ENCODE measurements around the gene KCTD3.
A peak's percentile ranks its signal among the peaks of the same experiment; 100 is the strongest.

Gene KCTD3

DNA sequence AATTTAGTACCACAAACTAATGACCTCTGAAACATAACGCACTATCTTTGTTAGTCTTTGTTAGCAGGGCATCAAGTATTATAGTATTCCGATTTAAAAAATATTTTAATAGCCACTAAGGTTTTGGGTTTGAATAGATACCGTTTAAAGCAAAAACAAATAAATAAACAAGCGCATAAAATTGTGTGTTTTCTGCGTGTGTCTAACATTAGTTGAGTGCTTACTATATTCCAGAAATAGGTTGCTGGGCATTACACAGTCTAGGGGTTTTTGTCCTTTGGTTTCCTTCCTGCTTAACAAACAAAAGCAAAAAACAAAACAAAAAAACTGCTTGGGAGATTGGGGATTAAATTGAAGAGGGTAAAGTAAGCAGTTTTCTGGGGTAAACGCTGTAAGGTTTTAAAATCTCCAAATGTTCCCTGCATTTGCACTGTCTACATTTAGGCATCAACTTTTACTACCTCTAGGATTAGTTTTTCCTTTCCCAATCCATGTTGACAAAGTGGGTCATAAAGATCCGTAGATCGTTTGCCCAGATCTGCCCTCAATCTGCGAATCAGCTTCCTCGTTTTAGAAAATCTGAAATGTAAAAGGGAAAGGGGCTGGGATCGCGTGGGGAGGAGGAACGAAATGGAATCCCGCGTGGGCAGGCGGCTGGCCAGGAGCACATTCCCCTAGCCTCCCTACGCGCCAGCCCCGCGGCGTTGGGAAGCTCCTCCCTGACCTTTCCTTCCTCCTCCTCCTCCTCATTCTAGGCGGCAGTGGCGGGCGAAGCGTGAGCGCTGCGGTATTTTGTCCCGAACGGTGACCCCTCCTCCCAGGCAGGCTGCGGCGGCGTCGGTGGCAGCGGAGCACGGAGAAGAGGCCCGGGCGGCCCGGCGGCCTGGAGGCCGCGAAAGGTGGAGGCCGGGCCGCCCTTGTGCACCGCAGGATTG, at the start of gene KCTD3:
KCTD3 (plus strand) TSS at position 749 of the 935 bp plus-strand sequence. CDS start 382 bp downstream, outside the sequence.
- peak; percentile 11 to 39 for DNase-seq

DNA sequence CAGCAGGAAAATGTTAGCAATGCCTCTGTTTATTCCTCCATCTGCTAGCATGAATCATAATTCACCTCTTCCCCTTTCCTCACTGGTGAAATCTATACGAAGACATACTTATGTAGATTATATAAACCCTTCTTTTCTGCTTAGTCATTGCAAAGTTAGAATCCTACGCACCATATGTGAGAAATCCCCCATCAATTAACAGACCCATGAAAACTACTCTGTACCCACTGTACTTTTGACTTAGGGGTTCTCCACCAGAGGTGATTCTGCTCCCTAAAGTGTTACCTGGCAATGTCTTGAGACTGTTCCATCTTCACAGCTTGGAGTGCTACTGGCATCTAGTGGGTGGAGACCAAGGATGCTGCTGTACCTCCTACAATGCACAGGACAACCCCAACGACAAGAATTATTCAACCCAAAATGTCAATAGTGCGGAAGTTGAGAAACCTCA, 49.6 kb upstream of the KCTD3 start:
- DNase-seq: no peak

GRCh38 chr1:215518594-215518993, 48.5 kb upstream of the KCTD3 start:
- DNase-seq: no peak

DNA sequence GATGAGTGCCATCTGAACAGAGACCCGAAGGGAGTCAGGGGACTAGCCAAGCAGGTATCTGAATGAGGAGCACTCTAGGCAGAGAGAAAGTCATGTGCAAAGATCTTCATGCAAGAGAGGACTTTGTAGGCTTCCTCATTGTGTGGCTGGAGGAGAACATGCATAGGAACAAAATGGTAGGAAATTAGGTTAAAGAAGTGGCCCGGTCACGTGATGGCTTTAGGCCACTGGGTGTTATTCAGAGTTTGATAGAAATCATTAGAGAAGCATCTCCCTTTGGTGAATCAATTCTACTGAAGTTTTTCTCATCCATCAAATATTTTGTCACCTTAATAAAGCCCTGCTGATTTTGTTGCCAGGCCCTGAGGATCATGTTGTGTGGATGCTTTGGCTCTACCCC, 45.8 kb upstream of the KCTD3 start:
- no peak for DNase-seq

- DNase-seq: no peak
These were observed 43.8 kb upstream of the KCTD3 start for GRCh38 chr1:215523128-215523861.

- DNase-seq: no peak
These were observed 43.2 kb upstream of the KCTD3 start for GRCh38 chr1:215523906-215524305.

DNA sequence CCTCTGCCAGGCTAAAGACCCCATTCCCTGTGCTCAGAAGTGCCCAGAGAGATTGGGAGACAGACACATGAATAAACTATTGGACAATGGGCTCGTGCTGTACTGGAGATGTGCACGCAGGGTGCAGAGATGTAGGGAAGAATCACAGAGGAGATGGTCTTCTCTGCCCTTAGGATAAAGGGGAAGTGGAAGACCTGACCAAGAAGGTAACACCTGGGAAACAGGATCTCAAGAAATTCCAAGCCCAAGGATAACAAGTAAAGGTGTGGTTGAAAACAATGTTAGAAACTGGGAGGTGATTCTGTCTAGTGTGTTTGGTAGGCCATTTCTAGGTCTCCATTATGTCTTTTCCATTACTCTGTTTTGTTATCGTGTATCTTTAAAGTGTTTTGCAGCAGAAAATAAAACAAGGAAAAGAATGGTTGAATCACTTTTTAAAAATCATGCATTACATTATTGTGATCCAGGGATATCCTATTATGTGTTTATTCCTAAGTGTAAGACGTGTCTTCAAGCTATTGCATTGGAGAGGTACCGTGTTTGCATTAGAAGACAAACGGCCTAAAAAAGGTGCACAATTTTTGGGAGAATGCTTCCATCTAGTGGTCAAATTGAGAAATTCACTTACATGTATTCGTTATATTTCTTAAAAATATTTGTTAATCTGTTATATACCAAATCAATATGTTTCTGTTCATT, 40.8 kb upstream of the KCTD3 start:
- no peak for DNase-seq

DNA sequence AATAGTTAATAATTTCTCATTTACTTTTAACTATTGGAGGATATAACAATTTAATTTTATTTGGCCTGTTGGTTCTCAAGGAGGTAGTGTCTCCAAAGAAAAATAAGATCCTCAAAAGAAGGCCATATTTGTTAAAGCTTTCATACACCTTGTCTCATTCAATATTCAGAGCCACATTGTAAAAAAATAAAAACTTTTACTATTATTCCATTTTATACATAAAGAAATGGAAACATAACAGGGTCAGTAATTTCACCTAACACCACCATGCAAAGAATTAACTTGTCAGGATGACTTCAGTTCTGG, 40.3 kb upstream of the KCTD3 start:
- no peak for DNase-seq

- DNase-seq: no peak
These were observed 38.0 kb upstream of the KCTD3 start for GRCh38 chr1:215529111-215529510.

GRCh38 chr1:215529571-215529970, 37.5 kb upstream of the KCTD3 start:
- no peak for DNase-seq

DNA sequence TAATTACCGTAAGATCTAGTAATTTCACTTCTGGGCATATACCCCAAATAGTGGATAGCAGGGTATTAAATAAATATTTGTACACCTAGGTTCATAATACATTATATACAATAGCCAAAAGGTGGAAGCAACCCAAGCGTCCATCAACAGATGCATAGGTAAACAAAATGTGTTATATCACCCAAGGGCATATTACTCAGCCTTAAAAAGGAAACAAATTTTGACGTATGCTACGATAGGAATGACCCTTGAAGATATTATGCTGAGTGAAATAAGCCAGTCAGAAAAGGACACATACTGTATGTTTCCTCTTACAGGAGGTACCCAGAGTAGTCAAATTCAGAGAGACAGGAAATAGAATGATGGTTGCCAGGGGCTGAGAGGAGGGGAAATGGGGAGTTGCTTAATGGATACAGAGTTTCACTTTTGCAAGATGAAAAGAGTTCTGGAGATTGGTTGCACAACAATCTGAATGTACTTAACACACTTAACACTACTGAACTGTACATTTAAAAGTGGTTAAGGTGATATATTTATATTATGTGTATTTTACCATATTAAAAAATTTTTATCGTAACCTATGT, 36.6 kb upstream of the KCTD3 start:
- DNase-seq: no peak

- no peak for DNase-seq
These were observed 27.1 kb upstream of the KCTD3 start for GRCh38 chr1:215539803-215540570.

DNA sequence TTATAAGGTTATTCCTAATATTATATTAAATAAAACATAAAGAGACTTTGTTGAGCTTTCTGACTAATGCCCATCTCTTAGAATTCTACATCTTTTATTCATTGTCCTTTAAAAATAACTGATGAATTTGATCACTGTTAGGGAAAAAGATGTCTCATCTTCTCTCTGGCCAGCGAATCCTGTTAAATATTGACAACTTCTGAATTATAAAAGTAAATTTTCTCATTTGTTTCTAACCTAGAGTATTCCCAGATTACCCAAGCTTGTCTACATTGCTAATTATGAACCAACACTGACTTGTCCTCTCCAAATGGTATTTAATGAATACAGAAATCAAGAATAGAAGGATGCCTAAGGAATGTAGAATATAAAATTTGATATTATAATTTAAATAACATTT, 24.8 kb upstream of the KCTD3 start:
- no peak for DNase-seq

DNA sequence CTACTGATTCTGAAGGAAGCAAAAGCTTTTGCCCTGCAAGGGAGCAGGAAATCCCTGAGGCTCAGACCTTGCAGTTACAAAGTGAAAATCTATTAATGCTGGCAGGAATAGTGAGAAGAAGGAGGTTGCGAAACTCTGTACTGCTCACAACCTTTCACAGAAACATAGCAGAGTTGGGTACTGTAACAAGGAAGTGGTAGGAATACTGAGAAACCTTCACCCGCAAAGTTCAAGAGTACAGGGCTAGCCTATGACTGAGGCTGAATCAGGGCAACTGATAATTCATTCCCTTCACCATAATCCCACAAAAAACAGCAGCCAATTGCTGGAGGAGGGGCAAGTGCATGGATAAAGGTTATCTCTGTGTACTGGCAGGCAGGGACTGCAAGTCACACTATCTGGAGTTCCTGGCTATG, 23.9 kb upstream of the KCTD3 start:
- DNase-seq: no peak

- no peak for DNase-seq
These were observed 23.3 kb upstream of the KCTD3 start for GRCh38 chr1:215543806-215544205.

DNA sequence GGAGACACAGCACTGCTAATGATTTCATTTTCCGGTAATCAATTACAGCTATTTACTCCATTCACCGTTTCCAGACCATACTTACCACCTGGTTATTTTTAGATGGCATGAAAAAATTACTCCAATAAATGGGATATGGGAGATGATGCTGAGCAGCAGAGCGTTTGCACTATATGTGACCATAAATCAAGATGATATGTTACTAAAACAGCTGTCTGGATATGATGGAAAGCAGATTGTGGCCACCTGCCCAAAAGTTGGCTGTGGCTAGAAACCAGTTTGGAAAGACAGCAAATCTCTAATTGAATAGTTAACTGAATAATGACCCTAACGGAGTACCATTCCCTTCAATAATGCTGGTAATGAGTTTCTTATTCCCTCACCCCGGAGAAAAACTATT, 22.5 kb upstream of the KCTD3 start:
- no peak for DNase-seq

- no peak for DNase-seq
These were observed 22.0 kb upstream of the KCTD3 start for GRCh38 chr1:215545096-215545495.

DNA sequence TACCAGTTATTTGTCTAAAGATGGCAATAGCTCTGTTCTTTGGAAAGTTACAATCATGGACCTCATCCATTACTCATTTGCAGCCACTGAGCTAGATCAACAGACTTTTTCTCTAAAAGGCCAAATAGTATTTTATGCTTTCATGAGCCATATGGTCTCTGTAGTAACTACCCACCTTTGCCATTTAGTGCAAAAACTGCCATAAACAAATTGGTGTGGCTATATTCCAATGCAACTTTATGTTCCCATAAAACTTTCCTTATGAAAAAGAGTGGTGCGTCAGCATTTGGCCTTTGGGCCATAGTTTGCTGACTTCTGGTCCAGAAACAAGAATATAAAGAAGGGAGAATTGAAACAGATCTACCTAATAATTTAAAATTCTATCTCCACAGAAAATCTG, 20.1 kb upstream of the KCTD3 start:
- no peak for DNase-seq

- DNase-seq: no peak
These were observed 15.3 kb upstream of the KCTD3 start for GRCh38 chr1:215551806-215552205.

DNA sequence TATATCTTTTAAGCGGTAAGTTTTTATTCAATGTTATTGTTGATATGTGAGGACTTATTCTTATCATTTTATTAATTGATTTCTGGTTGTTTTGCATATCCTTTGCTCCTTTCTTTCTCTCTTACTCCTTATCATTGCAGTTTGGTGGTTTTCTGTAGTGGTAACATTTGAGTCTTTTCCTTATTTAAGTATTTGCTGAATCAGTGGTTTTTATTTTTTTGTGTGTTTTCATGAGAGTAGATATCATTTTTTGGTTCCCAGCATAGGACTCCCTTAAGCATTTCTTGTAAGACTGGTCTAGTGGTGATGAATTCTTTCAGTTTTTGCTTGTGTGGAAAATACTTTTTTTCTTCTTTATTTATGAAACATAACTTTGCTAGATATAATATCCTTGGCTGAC, 12.2 kb upstream of the KCTD3 start:
- no peak for DNase-seq

GRCh38 chr1:215555531-215555930, 11.6 kb upstream of the KCTD3 start:
- DNase-seq: no peak

GRCh38 chr1:215556996-215557395, 10.1 kb upstream of the KCTD3 start:
- no peak for DNase-seq
